CD14-positive monocyte (primary cell): Measurements from ENCODE around the gene RNF41. TPM values are rescaled to one million over a fixed set of nuclear protein-coding genes. Genes with fewer than 3 reads are reported as not detected.

Experiments used
- DNase-seq, 3 donors: peaks; one replicate each; pipeline ENCODE4 v3.0.0-alpha.2; 2011 to 2022
- H2AFZ ChIP-seq: 2 replicates; pipeline ENCODE4 v1.6.0; 2012; ENCODE audit warnings: mild to moderate bottlenecking, low read depth, low read length, inconsistent platforms; ENCODE audit not compliant: insufficient read depth, poor library complexity, severe bottlenecking
- H3K27ac ChIP-seq, 2 donors: 1 replicate in 1 of 2; 2 replicates in 1 of 2; pipeline ENCODE4 v1.5.1; 2012 to 2013; ENCODE audit warnings: low read length in 2 of 2, control low read depth in 1 of 2, inconsistent platforms in 1 of 2, low read depth in 1 of 2, mild to moderate bottlenecking in 1 of 2
- H3K27me3 ChIP-seq, 2 donors: one replicate each; pipeline versions ENCODE4 v1.6.0 to v1.6.1; 2011 to 2013; ENCODE audit warnings: low read length in 2 of 2; ENCODE audit not compliant: control insufficient read depth in 2 of 2, insufficient read depth in 2 of 2
- H3K36me3 ChIP-seq, 2 donors: replicated peaks in 1 of 2; 1 replicate in 1 of 2; 2 replicates in 1 of 2; pipeline versions ENCODE4 v1.5.1 to v1.6.1; 2012 to 2013; ENCODE audit warnings: low read length in 2 of 2, control low read depth in 1 of 2, inconsistent platforms in 1 of 2, mild to moderate bottlenecking in 1 of 2; ENCODE audit not compliant: insufficient read depth in 2 of 2, control insufficient read depth in 1 of 2
- H3K4me1 ChIP-seq, 2 donors: 1 replicate in 1 of 2; 2 replicates in 1 of 2; pipeline versions ENCODE4 v1.5.1 to v1.6.1; 2012 to 2013; ENCODE audit warnings: low read length in 2 of 2, control low read depth in 1 of 2, inconsistent platforms in 1 of 2, mild to moderate bottlenecking in 1 of 2, moderate library complexity in 1 of 2; ENCODE audit not compliant: insufficient read depth in 2 of 2, control insufficient read depth in 1 of 2
- H3K4me2 ChIP-seq: replicated peaks from 2 replicates; pipeline ENCODE3; 2012; ENCODE audit warnings: low read length, moderate library complexity, mild to moderate bottlenecking; ENCODE audit not compliant: poor library complexity, severe bottlenecking; ENCODE audit errors: extremely low read depth
- H3K4me3 ChIP-seq, 3 experiments: fragments of 200-600 bp in 1 of 3; sonication (generic) in 1 of 3; replicated peaks in 1 of 3; 1 replicate in 2 of 3; 2 replicates in 1 of 3; pipeline ENCODE4 v1.5.1; 2011 to 2013; ENCODE audit warnings: low read length in 3 of 3, mild to moderate bottlenecking in 3 of 3, control low read depth in 2 of 3, low read depth in 2 of 3, inconsistent platforms in 1 of 3, moderate library complexity in 1 of 3
- H3K79me2 ChIP-seq: 2 replicates; pipeline ENCODE4 v1.6.0; 2012; ENCODE audit warnings: mild to moderate bottlenecking, control low read depth, inconsistent platforms, low read length, moderate library complexity; ENCODE audit not compliant: insufficient read depth
- H3K9ac ChIP-seq: 2 replicates; pipeline ENCODE4 v1.6.0; 2017; ENCODE audit warnings: low read length, mild to moderate bottlenecking; ENCODE audit not compliant: insufficient read depth, poor library complexity, severe bottlenecking
- H3K9me3 ChIP-seq, 2 donors: replicated peaks in 1 of 2; 1 replicate in 1 of 2; 2 replicates in 1 of 2; pipeline versions ENCODE4 v1.5.1 to v1.6.1; 2012 to 2013; ENCODE audit warnings: low read length in 2 of 2, control low read depth in 1 of 2; ENCODE audit not compliant: control insufficient read depth in 1 of 2, insufficient read depth in 1 of 2
- H4K20me1 ChIP-seq: 2 replicates; pipeline ENCODE4 v1.6.0; 2012; ENCODE audit warnings: mild to moderate bottlenecking, low read length, control low read depth, moderate library complexity; ENCODE audit not compliant: insufficient read depth
- H3K27ac Mint-ChIP-seq, 7 donors: one replicate each; pipeline ENCODE4 v1.8.0; 2020; ENCODE audit warnings: mild to moderate bottlenecking in 7 of 7, mixed read lengths in 7 of 7, moderate library complexity in 6 of 7, inconsistent platforms in 2 of 7
- H3K27me3 Mint-ChIP-seq, 3 donors: one replicate each; pipeline ENCODE4 v1.8.0; 2021 to 2022; ENCODE audit warnings: low read depth in 3 of 3, mild to moderate bottlenecking in 3 of 3, mixed read lengths in 3 of 3, moderate library complexity in 3 of 3, inconsistent platforms in 1 of 3
- H3K36me3 Mint-ChIP-seq, 2 donors: one replicate each; pipeline ENCODE4 v1.8.0; 2020; ENCODE audit warnings: mixed read lengths in 2 of 2, inconsistent platforms in 1 of 2, mild to moderate bottlenecking in 1 of 2
- H3K4me1 Mint-ChIP-seq: one replicate; pipeline ENCODE4 v1.8.0; 2020; ENCODE audit warnings: mild to moderate bottlenecking, mixed read lengths
- H3K4me3 Mint-ChIP-seq, 2 donors: one replicate each; pipeline ENCODE4 v1.8.0; 2020; ENCODE audit warnings: mild to moderate bottlenecking in 2 of 2, mixed read lengths in 2 of 2, moderate library complexity in 1 of 2
- H3K9me3 Mint-ChIP-seq, 7 donors: one replicate each; pipeline ENCODE4 v1.8.0; 2020 to 2022; ENCODE audit warnings: mixed read lengths in 7 of 7, mild to moderate bottlenecking in 6 of 7, moderate library complexity in 6 of 7, inconsistent platforms in 2 of 7
- WGBS: methylation state at CpG from one replicate; pipeline ENCODE4 v1.1.5; 2013; ENCODE audit warnings: missing lambda C conversion rate; ENCODE audit not compliant: insufficient coverage; 5-methylcytosine and 5-hydroxymethylcytosine counted together
- intact Hi-C, 2 donors: fragments of 100-400 bp; cut with micrococcal nuclease; formaldehyde crosslinking; loops; one replicate each; pipeline versions ENCODE4 v1.15.0 to v1.15.1; 2023
- polyA plus RNA-seq, 3 donors: library from polyadenylated mRNA; depleted of rRNA in 1 of 3; unstranded in 2 of 3; stranded (reverse) in 1 of 3; fragments of 300-500 nt in 2 of 3; fragments of >200 nt in 1 of 3; fragmentation: Illumina TruSeq in 2 of 3; gene quantifications; 1 replicate in 2 of 3; 2 replicates in 1 of 3; pipeline ENCODE4 v1.2.3, GENCODE V29; 2012 to 2021
- TF ChIP-seq, protein P1 (sequence below): fragments of 200-600 bp; IDR thresholded peaks from one replicate; pipeline ENCODE4 v1.8.0; 2022; ENCODE audit warnings: antibody characterized with exemption, mild to moderate bottlenecking

Gene RNF41
- polyA plus RNA-seq, 3 donors: 35.8 to 82.0 (median 45.7) TPM

DNA sequence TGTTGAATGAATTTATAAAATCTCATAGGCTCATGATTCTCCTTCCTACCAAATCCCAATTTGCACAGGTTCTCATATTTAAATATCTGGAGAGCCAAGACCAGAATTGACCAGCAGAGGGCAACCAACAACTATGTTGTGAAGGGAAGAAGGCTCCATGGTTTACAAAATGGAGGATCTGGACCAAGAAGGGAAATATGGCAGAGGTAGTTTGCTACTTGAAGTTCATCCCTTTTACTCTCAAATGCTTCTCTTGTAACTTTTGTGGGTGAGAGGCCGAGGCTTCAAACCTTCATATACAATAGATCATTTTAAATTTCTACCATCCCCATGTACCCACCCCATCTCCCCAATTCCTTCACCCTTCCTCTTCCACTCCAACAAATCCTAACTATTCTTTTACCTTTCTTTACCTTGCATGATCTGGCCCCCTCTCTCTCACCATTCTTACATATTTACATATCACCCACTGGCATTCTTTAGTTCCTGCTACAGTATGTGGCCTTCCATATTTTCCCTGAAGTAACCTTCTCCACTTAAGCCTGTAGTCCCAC, 28.6 kb downstream of the RNF41 start:
- peaks cover 18 to 22% of the 10 kb centered on the region in 2 donors for H3K4me1 ChIP-seq
- TF ChIP-seq, protein P1, sequence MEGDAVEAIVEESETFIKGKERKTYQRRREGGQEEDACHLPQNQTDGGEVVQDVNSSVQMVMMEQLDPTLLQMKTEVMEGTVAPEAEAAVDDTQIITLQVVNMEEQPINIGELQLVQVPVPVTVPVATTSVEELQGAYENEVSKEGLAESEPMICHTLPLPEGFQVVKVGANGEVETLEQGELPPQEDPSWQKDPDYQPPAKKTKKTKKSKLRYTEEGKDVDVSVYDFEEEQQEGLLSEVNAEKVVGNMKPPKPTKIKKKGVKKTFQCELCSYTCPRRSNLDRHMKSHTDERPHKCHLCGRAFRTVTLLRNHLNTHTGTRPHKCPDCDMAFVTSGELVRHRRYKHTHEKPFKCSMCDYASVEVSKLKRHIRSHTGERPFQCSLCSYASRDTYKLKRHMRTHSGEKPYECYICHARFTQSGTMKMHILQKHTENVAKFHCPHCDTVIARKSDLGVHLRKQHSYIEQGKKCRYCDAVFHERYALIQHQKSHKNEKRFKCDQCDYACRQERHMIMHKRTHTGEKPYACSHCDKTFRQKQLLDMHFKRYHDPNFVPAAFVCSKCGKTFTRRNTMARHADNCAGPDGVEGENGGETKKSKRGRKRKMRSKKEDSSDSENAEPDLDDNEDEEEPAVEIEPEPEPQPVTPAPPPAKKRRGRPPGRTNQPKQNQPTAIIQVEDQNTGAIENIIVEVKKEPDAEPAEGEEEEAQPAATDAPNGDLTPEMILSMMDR: peak; percentile 78
- H3K9ac ChIP-seq: no peak overlapping the region
- intact Hi-C loops: loop anchor here (10.0 kb wide), 2 partner anchors 62 to 272 kb away; partner anchors contain the start of genes SPRYD4 (in 2 of the 2) and ANKRD52 (in 1 of the 2)
- no peaks in the 10 kb centered on the region for H3K27me3 ChIP-seq
- H3K36me3 ChIP-seq: no peaks in the 10 kb centered on the region
- H3K27ac Mint-ChIP-seq: peak overlapping the region in 5 of 7 donors; percentile 6 to 78 (median 29)
- no peaks in the 10 kb centered on the region for H3K9me3 Mint-ChIP-seq
- DNase-seq: peak; percentile 70 to 87 (median 79)
- H3K27ac ChIP-seq: no peak overlapping the region
- H3K79me2 ChIP-seq: peaks cover 11% of the 10 kb centered on the region
- peak overlapping the region; percentile 88 for H2AFZ ChIP-seq
- no peaks in the 10 kb centered on the region for H3K27me3 Mint-ChIP-seq
- peaks cover 1% of the 10 kb centered on the region for H4K20me1 ChIP-seq
- no peak overlapping the region for H3K4me3 ChIP-seq
- H3K4me1 Mint-ChIP-seq: peaks cover 26% of the 10 kb centered on the region
- H3K4me3 Mint-ChIP-seq: no peak overlapping the region
- H3K9me3 ChIP-seq: no peaks in the 10 kb centered on the region
- WGBS: 80% methylated on average over 1 of the region's 1 CpG
- H3K36me3 Mint-ChIP-seq: no peaks in the 10 kb centered on the region
- no peak overlapping the region for H3K4me2 ChIP-seq

DNA sequence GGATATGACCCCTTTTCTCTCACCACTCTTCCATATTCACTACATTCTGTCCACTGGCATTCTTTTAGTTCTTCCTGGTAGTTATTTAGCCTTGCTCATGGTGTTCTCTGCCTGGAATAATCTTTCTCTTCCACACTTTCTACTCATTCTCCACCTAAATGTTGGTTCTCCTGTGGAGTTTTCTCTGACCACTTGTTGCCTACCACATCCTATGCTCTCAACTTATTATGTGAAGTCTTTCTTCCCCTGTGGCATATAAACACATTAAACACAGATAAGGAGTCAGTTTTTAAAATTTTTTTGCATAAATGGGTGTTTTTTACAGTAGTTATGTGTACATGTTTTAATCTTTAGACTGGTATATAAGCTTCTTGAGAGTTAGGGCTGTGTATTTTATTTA, 29.1 kb downstream of the RNF41 start:
- no peak overlapping the region for H3K4me2 ChIP-seq
- H3K4me1 Mint-ChIP-seq: peaks cover 32% of the 10 kb centered on the region

More for the DNA sequence above, 29.1 kb downstream of the RNF41 start:
- Mint-ChIP-seq H3K36me3 (no peaks in the 10 kb centered on the region), H3K27ac (no peak overlapping the region), H3K27me3 (no peaks in the 10 kb centered on the region), H3K9me3 (no peaks in the 10 kb centered on the region), H3K4me3 (no peak overlapping the region)
- Histone ChIP-seq H3K36me3 (no peaks in the 10 kb centered on the region), H3K4me3 (no peak overlapping the region), H4K20me1 (peaks cover 6% of the 10 kb centered on the region), H2AFZ (peak overlapping the region; percentile 18), H3K27me3 (no peaks in the 10 kb centered on the region), H3K79me2 (peaks cover 16% of the 10 kb centered on the region), H3K27ac (no peak overlapping the region), H3K9me3 (no peaks in the 10 kb centered on the region), H3K9ac (no peak overlapping the region), H3K4me1 (peaks cover 23 to 27% of the 10 kb centered on the region in 2 donors)
- TF ChIP-seq, protein P1: no peak
- intact Hi-C loops: loop anchor here (10.0 kb wide), 2 partner anchors 62 to 272 kb away; partner anchors contain the start of genes SPRYD4 (in 2 of the 2) and ANKRD52 (in 1 of the 2)
- no peak for DNase-seq
